CD14-positive monocyte (primary cell): Measurements from ENCODE around the gene SNX14. TPM values are rescaled to one million over a fixed set of nuclear protein-coding genes. Genes with fewer than 3 reads are reported as not detected.
A peak's percentile ranks its signal among the peaks of the same experiment; 100 is the strongest.
"Not testable (repeated sequence)": the region's sequence is repeated elsewhere in the genome, so short reads cannot be mapped to it uniquely, and the experiment has no call there.

ENCODE experiments used
- DNase-seq, 3 donors: peaks; one replicate each; pipeline ENCODE4 v3.0.0-alpha.2; 2011 to 2022
- H2AFZ ChIP-seq: 2 replicates; pipeline ENCODE4 v1.6.0; 2012; ENCODE audit warnings: mild to moderate bottlenecking, low read depth, low read length, inconsistent platforms; ENCODE audit not compliant: insufficient read depth, poor library complexity, severe bottlenecking
- H3K27ac ChIP-seq, 2 donors: 1 replicate in 1 of 2; 2 replicates in 1 of 2; pipeline ENCODE4 v1.5.1; 2012 to 2013; ENCODE audit warnings: low read length in 2 of 2, control low read depth in 1 of 2, inconsistent platforms in 1 of 2, low read depth in 1 of 2, mild to moderate bottlenecking in 1 of 2
- H3K27me3 ChIP-seq, 2 donors: one replicate each; pipeline versions ENCODE4 v1.6.0 to v1.6.1; 2011 to 2013; ENCODE audit warnings: low read length in 2 of 2; ENCODE audit not compliant: control insufficient read depth in 2 of 2, insufficient read depth in 2 of 2
- H3K36me3 ChIP-seq, 2 donors: replicated peaks in 1 of 2; 1 replicate in 1 of 2; 2 replicates in 1 of 2; pipeline versions ENCODE4 v1.5.1 to v1.6.1; 2012 to 2013; ENCODE audit warnings: low read length in 2 of 2, control low read depth in 1 of 2, inconsistent platforms in 1 of 2, mild to moderate bottlenecking in 1 of 2; ENCODE audit not compliant: insufficient read depth in 2 of 2, control insufficient read depth in 1 of 2
- H3K4me1 ChIP-seq, 2 donors: 1 replicate in 1 of 2; 2 replicates in 1 of 2; pipeline versions ENCODE4 v1.5.1 to v1.6.1; 2012 to 2013; ENCODE audit warnings: low read length in 2 of 2, control low read depth in 1 of 2, inconsistent platforms in 1 of 2, mild to moderate bottlenecking in 1 of 2, moderate library complexity in 1 of 2; ENCODE audit not compliant: insufficient read depth in 2 of 2, control insufficient read depth in 1 of 2
- H3K4me2 ChIP-seq: replicated peaks from 2 replicates; pipeline ENCODE3; 2012; ENCODE audit warnings: low read length, moderate library complexity, mild to moderate bottlenecking; ENCODE audit not compliant: poor library complexity, severe bottlenecking; ENCODE audit errors: extremely low read depth
- H3K4me3 ChIP-seq, 3 experiments: fragments of 200-600 bp in 1 of 3; sonication (generic) in 1 of 3; replicated peaks in 1 of 3; 1 replicate in 2 of 3; 2 replicates in 1 of 3; pipeline ENCODE4 v1.5.1; 2011 to 2013; ENCODE audit warnings: low read length in 3 of 3, mild to moderate bottlenecking in 3 of 3, control low read depth in 2 of 3, low read depth in 2 of 3, inconsistent platforms in 1 of 3, moderate library complexity in 1 of 3
- H3K79me2 ChIP-seq: 2 replicates; pipeline ENCODE4 v1.6.0; 2012; ENCODE audit warnings: mild to moderate bottlenecking, control low read depth, inconsistent platforms, low read length, moderate library complexity; ENCODE audit not compliant: insufficient read depth
- H3K9ac ChIP-seq: 2 replicates; pipeline ENCODE4 v1.6.0; 2017; ENCODE audit warnings: low read length, mild to moderate bottlenecking; ENCODE audit not compliant: insufficient read depth, poor library complexity, severe bottlenecking
- H3K9me3 ChIP-seq, 2 donors: replicated peaks in 1 of 2; 1 replicate in 1 of 2; 2 replicates in 1 of 2; pipeline versions ENCODE4 v1.5.1 to v1.6.1; 2012 to 2013; ENCODE audit warnings: low read length in 2 of 2, control low read depth in 1 of 2; ENCODE audit not compliant: control insufficient read depth in 1 of 2, insufficient read depth in 1 of 2
- H4K20me1 ChIP-seq: 2 replicates; pipeline ENCODE4 v1.6.0; 2012; ENCODE audit warnings: mild to moderate bottlenecking, low read length, control low read depth, moderate library complexity; ENCODE audit not compliant: insufficient read depth
- H3K27ac Mint-ChIP-seq, 7 donors: one replicate each; pipeline ENCODE4 v1.8.0; 2020; ENCODE audit warnings: mild to moderate bottlenecking in 7 of 7, mixed read lengths in 7 of 7, moderate library complexity in 6 of 7, inconsistent platforms in 2 of 7
- H3K27me3 Mint-ChIP-seq, 3 donors: one replicate each; pipeline ENCODE4 v1.8.0; 2021 to 2022; ENCODE audit warnings: low read depth in 3 of 3, mild to moderate bottlenecking in 3 of 3, mixed read lengths in 3 of 3, moderate library complexity in 3 of 3, inconsistent platforms in 1 of 3
- H3K36me3 Mint-ChIP-seq, 2 donors: one replicate each; pipeline ENCODE4 v1.8.0; 2020; ENCODE audit warnings: mixed read lengths in 2 of 2, inconsistent platforms in 1 of 2, mild to moderate bottlenecking in 1 of 2
- H3K4me1 Mint-ChIP-seq: one replicate; pipeline ENCODE4 v1.8.0; 2020; ENCODE audit warnings: mild to moderate bottlenecking, mixed read lengths
- H3K4me3 Mint-ChIP-seq, 2 donors: one replicate each; pipeline ENCODE4 v1.8.0; 2020; ENCODE audit warnings: mild to moderate bottlenecking in 2 of 2, mixed read lengths in 2 of 2, moderate library complexity in 1 of 2
- H3K9me3 Mint-ChIP-seq, 7 donors: one replicate each; pipeline ENCODE4 v1.8.0; 2020 to 2022; ENCODE audit warnings: mixed read lengths in 7 of 7, mild to moderate bottlenecking in 6 of 7, moderate library complexity in 6 of 7, inconsistent platforms in 2 of 7
- WGBS: methylation state at CpG from one replicate; pipeline ENCODE4 v1.1.5; 2013; ENCODE audit warnings: missing lambda C conversion rate; ENCODE audit not compliant: insufficient coverage; 5-methylcytosine and 5-hydroxymethylcytosine counted together
- intact Hi-C, 2 donors: fragments of 100-400 bp; cut with micrococcal nuclease; formaldehyde crosslinking; loops; one replicate each; pipeline versions ENCODE4 v1.15.0 to v1.15.1; 2023
- polyA plus RNA-seq, 3 donors: library from polyadenylated mRNA; depleted of rRNA in 1 of 3; unstranded in 2 of 3; stranded (reverse) in 1 of 3; fragments of 300-500 nt in 2 of 3; fragments of >200 nt in 1 of 3; fragmentation: Illumina TruSeq in 2 of 3; gene quantifications; 1 replicate in 2 of 3; 2 replicates in 1 of 3; pipeline ENCODE4 v1.2.3, GENCODE V29; 2012 to 2021
- TF ChIP-seq, protein P1 (sequence below): fragments of 200-600 bp; IDR thresholded peaks from one replicate; pipeline ENCODE4 v1.8.0; 2022; ENCODE audit warnings: antibody characterized with exemption, mild to moderate bottlenecking

The SNX14 gene
- polyA plus RNA-seq, 3 donors = 40.2 to 75.6 (median 73.3) TPM

DNA sequence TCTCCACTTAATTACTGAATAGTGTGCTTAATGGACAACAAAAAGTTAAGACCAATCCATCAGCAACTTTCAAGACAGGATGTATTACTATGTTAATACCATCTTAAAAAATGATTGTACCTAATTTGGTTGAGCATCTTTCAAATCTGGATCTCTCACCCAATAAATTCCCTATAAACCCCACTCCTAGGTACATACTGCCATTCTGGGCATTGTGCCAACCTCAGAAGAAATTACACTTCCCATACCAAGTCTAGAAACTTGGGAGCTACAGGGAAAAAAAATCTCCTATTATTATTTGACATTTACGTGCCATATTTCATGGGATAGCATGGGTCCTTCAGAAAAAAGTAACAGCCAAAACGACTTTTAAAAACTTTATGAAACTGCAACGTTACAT, 43.9 kb upstream of the SNX14 start:
- no peak overlapping the region for H3K4me2 ChIP-seq
- H3K27me3 ChIP-seq = no peaks in the 10 kb centered on the region
- H3K9ac ChIP-seq = no peak overlapping the region
- peak overlapping the region in 2 of 7 donors; percentile 11 to 37 for H3K27ac Mint-ChIP-seq
- 100% methylated on average over 1 of the region's 3 CpGs for WGBS
- peaks cover 68 to 83% of the 10 kb centered on the region in 2 donors for H3K36me3 ChIP-seq
- H3K79me2 ChIP-seq = peaks cover 98% of the 10 kb centered on the region
- H3K27me3 Mint-ChIP-seq = no peaks in the 10 kb centered on the region
- peaks cover 16 to 17% of the 10 kb centered on the region in 2 donors for H3K4me1 ChIP-seq
- peaks cover 31% of the 10 kb centered on the region for H3K4me1 Mint-ChIP-seq
- no peak overlapping the region for H3K4me3 ChIP-seq
- DNase-seq = no peak
- H3K36me3 Mint-ChIP-seq = peaks cover 69 to 83% of the 10 kb centered on the region in 2 donors
- no peak overlapping the region for H3K4me3 Mint-ChIP-seq
- TF ChIP-seq, protein P1, sequence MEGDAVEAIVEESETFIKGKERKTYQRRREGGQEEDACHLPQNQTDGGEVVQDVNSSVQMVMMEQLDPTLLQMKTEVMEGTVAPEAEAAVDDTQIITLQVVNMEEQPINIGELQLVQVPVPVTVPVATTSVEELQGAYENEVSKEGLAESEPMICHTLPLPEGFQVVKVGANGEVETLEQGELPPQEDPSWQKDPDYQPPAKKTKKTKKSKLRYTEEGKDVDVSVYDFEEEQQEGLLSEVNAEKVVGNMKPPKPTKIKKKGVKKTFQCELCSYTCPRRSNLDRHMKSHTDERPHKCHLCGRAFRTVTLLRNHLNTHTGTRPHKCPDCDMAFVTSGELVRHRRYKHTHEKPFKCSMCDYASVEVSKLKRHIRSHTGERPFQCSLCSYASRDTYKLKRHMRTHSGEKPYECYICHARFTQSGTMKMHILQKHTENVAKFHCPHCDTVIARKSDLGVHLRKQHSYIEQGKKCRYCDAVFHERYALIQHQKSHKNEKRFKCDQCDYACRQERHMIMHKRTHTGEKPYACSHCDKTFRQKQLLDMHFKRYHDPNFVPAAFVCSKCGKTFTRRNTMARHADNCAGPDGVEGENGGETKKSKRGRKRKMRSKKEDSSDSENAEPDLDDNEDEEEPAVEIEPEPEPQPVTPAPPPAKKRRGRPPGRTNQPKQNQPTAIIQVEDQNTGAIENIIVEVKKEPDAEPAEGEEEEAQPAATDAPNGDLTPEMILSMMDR = no peak
- no peak overlapping the region for H3K27ac ChIP-seq
- H4K20me1 ChIP-seq = peaks cover 97% of the 10 kb centered on the region
- H3K9me3 Mint-ChIP-seq = peaks cover 0 to 2% (median 0%) of the 10 kb centered on the region in 7 donors
- no peak overlapping the region for H2AFZ ChIP-seq
- no peaks in the 10 kb centered on the region for H3K9me3 ChIP-seq
- intact Hi-C loops = no loop called here

DNA sequence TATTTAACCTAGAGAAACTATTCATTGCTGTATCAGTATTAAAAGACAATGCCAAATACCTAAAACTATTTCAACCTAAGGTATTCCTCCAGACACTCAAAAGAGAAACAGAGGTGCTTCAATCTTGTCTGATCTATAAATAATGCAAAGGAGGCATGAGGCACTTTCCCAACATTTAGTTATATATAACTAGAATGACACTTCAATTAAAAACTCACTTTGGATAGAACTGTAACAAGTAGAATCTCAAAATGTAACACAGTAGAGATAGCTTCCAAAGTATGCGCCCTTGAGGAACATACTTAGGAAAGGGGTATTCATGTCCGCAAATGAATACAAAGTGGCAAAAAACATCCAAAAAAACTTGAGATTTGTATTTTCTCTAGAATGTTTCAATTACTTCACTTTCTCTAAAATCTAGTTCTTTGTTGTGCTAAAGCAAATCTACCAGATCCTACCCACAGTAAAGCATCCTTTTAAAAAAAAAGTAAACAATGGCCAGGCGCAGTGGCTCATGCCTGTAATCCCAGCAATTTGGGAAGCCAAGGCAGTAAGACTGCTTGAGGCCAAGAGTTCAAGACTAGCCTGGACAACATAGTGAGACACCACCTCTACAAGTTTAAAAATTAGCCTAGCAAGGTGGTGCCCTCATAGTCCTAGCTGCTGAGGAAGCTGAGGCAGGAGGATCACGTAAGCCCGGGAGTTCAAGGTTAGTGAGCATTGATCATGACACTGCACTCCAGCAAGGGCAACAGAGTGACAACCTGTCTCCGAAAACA, 38.7 kb upstream of the SNX14 start:
- Histone ChIP-seq H3K27ac (no peak overlapping the region), H2AFZ (no peak overlapping the region), H4K20me1 (peaks cover 98% of the 10 kb centered on the region), H3K4me2 (no peak overlapping the region), H3K4me1 (no peaks in the 10 kb centered on the region), H3K79me2 (peaks cover 98% of the 10 kb centered on the region), H3K9me3 (no peaks in the 10 kb centered on the region), H3K27me3 (no peaks in the 10 kb centered on the region), H3K9ac (no peak overlapping the region), H3K36me3 (peaks cover 86 to 98% of the 10 kb centered on the region in 2 donors), H3K4me3 (no peak overlapping the region)
- Mint-ChIP-seq H3K27ac (peak overlapping the region in 1 of 7 donors; percentile 46), H3K36me3 (peaks cover 69 to 94% of the 10 kb centered on the region in 2 donors), H3K4me1 (no peaks in the 10 kb centered on the region), H3K27me3 (no peaks in the 10 kb centered on the region), H3K9me3 (no peaks in the 10 kb centered on the region), H3K4me3 (no peak overlapping the region)
- no peak for DNase-seq
- TF ChIP-seq, protein P1 = no peak
- intact Hi-C loops = no loop called here
- 98% methylated on average over 4 of the region's 6 CpGs for WGBS

DNA sequence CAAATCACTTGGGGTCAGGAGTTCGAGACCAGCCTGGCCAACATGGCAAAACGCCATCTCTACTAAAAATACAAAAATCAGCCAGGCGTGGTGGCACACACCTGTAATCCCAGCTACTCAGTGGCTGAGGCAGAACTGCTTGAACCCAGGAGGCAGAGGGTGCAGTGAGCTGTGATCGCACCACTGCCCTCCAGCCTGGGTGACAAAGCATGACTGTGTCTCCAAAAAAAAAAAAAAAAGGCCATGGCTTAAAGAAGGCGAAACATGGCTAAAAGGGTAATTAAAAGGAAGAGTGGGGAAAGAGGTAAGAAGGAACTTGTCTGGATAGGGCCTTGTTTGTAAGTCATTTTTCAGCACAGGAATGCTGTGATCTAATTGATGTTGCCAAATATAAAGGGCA, 37.5 kb upstream of the SNX14 start:
- H3K27ac ChIP-seq, H3K27ac Mint-ChIP-seq, H3K9me3 Mint-ChIP-seq, H3K27me3 ChIP-seq, H3K9ac ChIP-seq, H3K4me1 Mint-ChIP-seq, H3K4me3 Mint-ChIP-seq, intact Hi-C loops, DNase-seq, H2AFZ ChIP-seq, H3K4me2 ChIP-seq, H3K4me1 ChIP-seq, H3K27me3 Mint-ChIP-seq, H3K4me3 ChIP-seq, H3K9me3 ChIP-seq: not testable (repeated sequence)
- Histone ChIP-seq H4K20me1 (peaks cover 98% of the 10 kb centered on the region), H3K36me3 (peaks cover 85 to 98% of the 10 kb centered on the region in 2 donors), H3K79me2 (peaks cover 98% of the 10 kb centered on the region)
- WGBS = 95% methylated on average over 3 of the region's 5 CpGs
- H3K36me3 Mint-ChIP-seq = peaks cover 64 to 94% of the 10 kb centered on the region in 2 donors
